Breast epithelium (tissue), 4 donors: ENCODE data around the gene BNIP3. TPM values are rescaled to one million over a fixed set of nuclear protein-coding genes. Genes with fewer than 3 reads are reported as not detected.

Experiments
- DNase-seq, 2 donors: peaks; one replicate each; pipeline ENCODE4 v3.0.0-alpha.2; 2019; ENCODE audit warnings: low spot score in 2 of 2
- H3K27ac ChIP-seq, 2 donors: fragments of 200-600 bp; sonication (generic) in 1 of 2; one replicate each; pipeline ENCODE4 v1.5.1; 2016 to 2019; ENCODE audit warnings: mild to moderate bottlenecking in 1 of 2
- H3K27me3 ChIP-seq, 2 donors: fragments of 200-600 bp; sonication (generic) in 1 of 2; one replicate each; pipeline versions ENCODE4 v1.5.1 to v1.6.0; 2017 to 2019; ENCODE audit warnings: control low read depth in 1 of 2, mild to moderate bottlenecking in 1 of 2
- H3K36me3 ChIP-seq: fragments of 200-600 bp; one replicate; pipeline ENCODE4 v1.5.1; 2019
- H3K4me1 ChIP-seq, 2 donors: fragments of 200-600 bp; sonication (generic); one replicate each; pipeline ENCODE4 v1.5.1; 2016 to 2019; ENCODE audit warnings: control low read depth in 1 of 2
- H3K4me3 ChIP-seq, 3 donors: fragments of 200-600 bp; sonication (generic); 1 replicate in 2 of 3; 2 replicates in 1 of 3; pipeline ENCODE4 v1.5.1; 2016 to 2019; ENCODE audit warnings: mild to moderate bottlenecking in 3 of 3, moderate library complexity in 2 of 3
- H3K9me3 ChIP-seq, 2 donors: fragments of 200-600 bp; sonication (generic) in 1 of 2; one replicate each; pipeline ENCODE4 v1.5.1; 2016 to 2019; ENCODE audit warnings: control low read depth in 1 of 2
- POLR2A ChIP-seq: fragments of 450-650 bp; IDR thresholded peaks from one replicate; pipeline ENCODE4 v1.6.1; 2016; ENCODE audit warnings: antibody characterized with exemption, mild to moderate bottlenecking, moderate library complexity
- POLR2AphosphoS5 ChIP-seq, 3 donors: sonication (generic); formaldehyde crosslinking; IDR thresholded peaks; one replicate each; pipeline ENCODE4 v1.6.1; 2017; ENCODE audit warnings: antibody characterized with exemption in 3 of 3
- intact Hi-C: fragments of 100-400 bp; cut with DNase I; formaldehyde crosslinking; loops from one replicate; pipeline ENCODE4 v1.15.1; 2023; ENCODE audit warnings: low total_unique reads
- total RNA-seq, 3 donors: library from RNA; depleted of rRNA; stranded (reverse); fragments of >200 nt; gene quantifications; one replicate each; pipeline ENCODE4 v1.1.0, GENCODE V29; 2016
- TF ChIP-seq, protein P1 (sequence below), 3 donors: fragments of 450-650 bp; IDR thresholded peaks; one replicate each; pipeline ENCODE4 v1.5.1; 2016 to 2017; ENCODE audit warnings: antibody characterized with exemption in 3 of 3, mild to moderate bottlenecking in 3 of 3, moderate library complexity in 3 of 3

BNIP3 gene
- total RNA-seq, 3 donors from 2014 or later = 81.9 to 235 (median 107) TPM

DNA sequence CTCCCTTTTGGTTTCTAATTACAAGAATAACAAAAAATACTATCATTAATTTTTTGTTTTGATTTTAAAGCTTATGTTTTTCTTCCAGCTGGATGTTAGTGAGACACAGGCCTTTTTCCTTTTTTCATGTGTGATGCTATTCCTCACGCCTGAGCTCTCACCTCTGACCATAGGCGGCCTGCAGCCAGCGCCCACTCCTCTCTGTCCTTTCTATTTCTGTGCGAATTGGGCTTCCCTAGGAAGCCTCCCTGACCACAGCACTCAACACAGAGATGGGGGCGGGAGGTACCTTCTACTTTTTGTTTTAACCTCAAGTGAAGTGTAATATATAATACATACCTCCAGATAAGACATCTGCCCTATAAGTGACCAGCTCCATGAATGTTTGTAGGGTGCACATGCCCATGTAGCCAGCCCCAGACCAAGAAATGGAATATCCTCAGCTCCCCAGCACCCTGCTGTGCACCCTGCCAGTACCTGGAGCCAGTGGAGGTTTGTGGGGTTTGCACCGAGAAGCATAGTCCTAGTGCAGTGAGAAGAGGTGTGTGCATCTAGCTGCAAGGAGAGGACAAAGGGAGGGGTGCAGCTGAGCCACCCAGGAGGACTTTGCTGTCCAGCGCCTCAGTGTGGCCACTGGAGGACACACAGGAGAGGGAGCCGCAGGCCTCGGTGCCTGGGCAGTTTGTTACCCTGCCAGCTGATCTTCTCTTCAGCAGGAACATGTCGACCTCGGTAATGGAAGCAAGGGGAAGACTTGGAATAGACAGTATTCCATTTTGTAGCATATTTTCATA, 38.5 kb downstream of the BNIP3 start:
- Histone ChIP-seq H3K27ac (no peak overlapping the region), H3K36me3 (peaks cover 23% of the 10 kb centered on the region), H3K27me3 (no peaks in the 10 kb centered on the region), H3K4me3 (no peak overlapping the region), H3K4me1 (no peaks in the 10 kb centered on the region), H3K9me3 (no peaks in the 10 kb centered on the region)
- no peak for DNase-seq
- intact Hi-C loops = no loop called here
- TF ChIP-seq, protein P1, sequence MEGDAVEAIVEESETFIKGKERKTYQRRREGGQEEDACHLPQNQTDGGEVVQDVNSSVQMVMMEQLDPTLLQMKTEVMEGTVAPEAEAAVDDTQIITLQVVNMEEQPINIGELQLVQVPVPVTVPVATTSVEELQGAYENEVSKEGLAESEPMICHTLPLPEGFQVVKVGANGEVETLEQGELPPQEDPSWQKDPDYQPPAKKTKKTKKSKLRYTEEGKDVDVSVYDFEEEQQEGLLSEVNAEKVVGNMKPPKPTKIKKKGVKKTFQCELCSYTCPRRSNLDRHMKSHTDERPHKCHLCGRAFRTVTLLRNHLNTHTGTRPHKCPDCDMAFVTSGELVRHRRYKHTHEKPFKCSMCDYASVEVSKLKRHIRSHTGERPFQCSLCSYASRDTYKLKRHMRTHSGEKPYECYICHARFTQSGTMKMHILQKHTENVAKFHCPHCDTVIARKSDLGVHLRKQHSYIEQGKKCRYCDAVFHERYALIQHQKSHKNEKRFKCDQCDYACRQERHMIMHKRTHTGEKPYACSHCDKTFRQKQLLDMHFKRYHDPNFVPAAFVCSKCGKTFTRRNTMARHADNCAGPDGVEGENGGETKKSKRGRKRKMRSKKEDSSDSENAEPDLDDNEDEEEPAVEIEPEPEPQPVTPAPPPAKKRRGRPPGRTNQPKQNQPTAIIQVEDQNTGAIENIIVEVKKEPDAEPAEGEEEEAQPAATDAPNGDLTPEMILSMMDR (IDR thresholded peaks at IDR 0.05) = no peak
- TF ChIP-seq POLR2A = no peak
- no peak for TF ChIP-seq POLR2AphosphoS5 (IDR thresholded peaks at IDR 0.05)

DNA sequence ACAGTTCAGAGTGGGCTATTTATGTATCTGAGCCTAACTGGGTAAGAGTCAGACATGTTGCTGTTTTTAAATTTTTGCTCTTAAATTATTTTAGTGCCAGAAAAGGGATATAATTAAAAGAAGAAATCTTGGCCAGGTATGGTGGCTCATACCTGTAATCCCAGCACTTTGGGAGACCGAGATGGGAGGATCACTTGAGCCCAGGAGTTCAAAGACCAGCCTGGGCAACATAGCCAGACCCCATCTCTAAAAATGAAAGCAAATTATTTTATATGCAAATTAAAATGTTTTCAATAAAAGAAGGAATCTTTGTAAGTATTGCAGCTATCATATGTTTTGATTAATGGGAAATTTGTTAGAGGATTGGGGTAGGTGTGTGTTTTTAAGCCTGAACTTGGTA, 39.3 kb downstream of the BNIP3 start:
- peaks cover 19% of the 10 kb centered on the region for H3K36me3 ChIP-seq

DNA sequence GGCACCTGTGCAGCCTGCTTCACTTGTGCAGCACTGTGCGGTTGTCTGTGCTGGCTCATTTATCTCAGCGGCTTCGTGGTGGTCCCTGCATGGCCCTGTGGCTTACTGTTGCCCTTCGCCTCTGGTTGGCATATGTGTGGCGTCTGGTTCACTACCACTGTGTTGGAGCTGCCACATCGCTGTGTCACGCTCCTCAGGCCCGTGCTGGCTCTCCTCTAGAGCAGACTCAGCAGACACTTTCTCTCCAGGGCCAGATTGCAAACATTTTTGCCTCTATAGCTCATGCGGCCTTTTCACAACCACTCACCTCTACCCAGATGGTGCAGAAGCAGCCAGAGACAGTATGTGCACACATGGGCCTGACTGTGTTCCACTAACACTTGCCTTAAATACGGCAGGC, 43.0 kb downstream of the BNIP3 start:
- H3K27ac ChIP-seq = no peak overlapping the region
- no peaks in the 10 kb centered on the region for H3K27me3 ChIP-seq
- no peak overlapping the region for H3K4me3 ChIP-seq
- no peak for DNase-seq
- peaks cover 6% of the 10 kb centered on the region for H3K36me3 ChIP-seq
- intact Hi-C loops = no loop called here
- TF ChIP-seq, protein P1 (IDR thresholded peaks at IDR 0.05) = no peak
- TF ChIP-seq POLR2AphosphoS5 (IDR thresholded peaks at IDR 0.05) = no peak
- no peaks in the 10 kb centered on the region for H3K9me3 ChIP-seq
- H3K4me1 ChIP-seq = no peaks in the 10 kb centered on the region

More for the DNA sequence above, 39.3 kb downstream of the BNIP3 start:
- DNase-seq = no peak
- Histone ChIP-seq H3K4me3 (no peak overlapping the region), H3K27me3 (no peaks in the 10 kb centered on the region), H3K27ac (no peak overlapping the region), H3K4me1 (no peaks in the 10 kb centered on the region), H3K9me3 (no peaks in the 10 kb centered on the region)
- intact Hi-C loops = no loop called here
- TF ChIP-seq POLR2AphosphoS5 (IDR thresholded peaks at IDR 0.05) = no peak
- TF ChIP-seq, protein P1 (IDR thresholded peaks at IDR 0.05) = no peak
- TF ChIP-seq POLR2A = no peak

DNA sequence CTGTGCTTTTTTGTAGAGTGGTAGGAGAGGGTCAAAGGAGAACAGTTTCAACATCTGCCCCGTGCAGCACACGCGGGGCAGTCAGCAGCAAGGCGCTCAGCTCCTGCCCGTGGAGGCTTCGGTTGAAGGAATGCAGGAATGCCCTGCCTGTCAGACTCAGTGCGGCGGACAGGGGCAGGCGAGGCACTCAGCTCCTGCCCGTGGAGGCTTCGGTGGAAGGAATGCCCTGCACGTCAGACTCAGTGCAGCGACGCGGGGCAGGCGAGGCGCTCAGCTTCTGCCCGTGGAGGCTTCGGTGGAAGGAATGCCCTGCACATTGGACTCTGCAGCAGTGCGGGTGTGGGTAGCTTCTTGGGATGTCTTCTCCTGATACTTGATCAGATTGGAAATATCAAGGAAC, 43.9 kb downstream of the BNIP3 start:
- Histone ChIP-seq H3K4me3 (no peak overlapping the region), H3K9me3 (no peaks in the 10 kb centered on the region), H3K36me3 (peaks cover 6% of the 10 kb centered on the region), H3K4me1 (no peaks in the 10 kb centered on the region), H3K27me3 (no peaks in the 10 kb centered on the region), H3K27ac (no peak overlapping the region)
- no peak for DNase-seq
- intact Hi-C loops = no loop called here
- TF ChIP-seq, protein P1 (IDR thresholded peaks at IDR 0.05) = no peak
- TF ChIP-seq POLR2AphosphoS5 (IDR thresholded peaks at IDR 0.05) (no peak), POLR2A (no peak)

DNA sequence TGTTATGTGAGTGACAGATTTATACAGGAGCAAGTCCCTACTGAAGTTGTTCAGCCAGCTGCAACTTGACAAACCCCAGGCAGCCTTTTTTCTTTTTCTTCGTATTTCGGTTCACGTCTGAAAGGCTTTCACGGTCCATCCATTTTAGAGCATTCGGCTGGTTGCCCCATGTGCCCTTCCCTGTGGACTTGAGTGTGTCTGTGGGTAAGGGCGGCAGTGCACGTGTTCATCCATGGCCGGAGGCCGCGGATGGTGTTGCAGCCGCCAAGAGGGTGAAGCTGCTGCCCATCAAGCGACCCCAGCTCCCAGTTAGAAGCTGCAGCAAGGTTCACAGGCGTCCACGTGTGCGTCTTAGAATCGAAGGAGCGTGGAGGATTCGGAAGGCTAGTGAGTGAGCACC, 45.0 kb downstream of the BNIP3 start:
- no peaks in the 10 kb centered on the region for H3K4me1 ChIP-seq
- DNase-seq = no peak
- H3K27me3 ChIP-seq = no peaks in the 10 kb centered on the region
- no peak overlapping the region for H3K4me3 ChIP-seq
- no peak overlapping the region for H3K27ac ChIP-seq
- no peaks in the 10 kb centered on the region for H3K9me3 ChIP-seq
- TF ChIP-seq POLR2AphosphoS5 (IDR thresholded peaks at IDR 0.05) = no peak
- no peak for TF ChIP-seq POLR2A
- TF ChIP-seq, protein P1 (IDR thresholded peaks at IDR 0.05) = no peak
- intact Hi-C loops = no loop called here
- peaks cover 6% of the 10 kb centered on the region for H3K36me3 ChIP-seq
